T-helper 1 cell treated with Interleukin-12 subunit alpha and Interleukin-12 subunit beta and Interleukin-4 antibody, amounts not matched to agents 30 μg/mL and 1 μg/mL, for 36 hours (primary cell): ENCODE measurements around the gene SH2D4B.
A peak's percentile ranks its signal among the peaks of the same experiment; 100 is the strongest.
"Not testable (repeated sequence)": the region's sequence is repeated elsewhere in the genome, so short reads cannot be mapped to it uniquely, and the experiment has no call there.

Source experiments
- H3K27ac Mint-ChIP-seq: one replicate; pipeline ENCODE4 v1.8.0; 2021; ENCODE audit warnings: mild to moderate bottlenecking, mixed read lengths
- H3K27me3 Mint-ChIP-seq: one replicate; pipeline ENCODE4 v1.8.0; 2021; ENCODE audit warnings: low read depth, mixed read lengths
- H3K36me3 Mint-ChIP-seq: one replicate; pipeline ENCODE4 v1.8.0; 2021; ENCODE audit warnings: low read depth, mixed read lengths
- H3K4me1 Mint-ChIP-seq: one replicate; pipeline ENCODE4 v1.8.0; 2021; ENCODE audit warnings: low read depth, mixed read lengths
- H3K4me3 Mint-ChIP-seq: one replicate; pipeline ENCODE4 v1.8.0; 2021; ENCODE audit warnings: mild to moderate bottlenecking, moderate library complexity, mixed read lengths
- H3K9me3 Mint-ChIP-seq: one replicate; pipeline ENCODE4 v1.8.0; 2021; ENCODE audit warnings: mixed read lengths

SH2D4B gene

GRCh38 chr10:80540981-80541750 is 3.5 kb downstream of the SH2D4B start:
- Mint-ChIP-seq H3K9me3 (no peaks in the 10 kb centered on the region), H3K27me3 (peaks cover 17% of the 10 kb centered on the region), H3K4me3 (peak overlapping the region; percentile 26), H3K4me1 (peaks cover 21% of the 10 kb centered on the region), H3K36me3 (no peaks in the 10 kb centered on the region), H3K27ac (peak overlapping the region; percentile 27)

DNA sequence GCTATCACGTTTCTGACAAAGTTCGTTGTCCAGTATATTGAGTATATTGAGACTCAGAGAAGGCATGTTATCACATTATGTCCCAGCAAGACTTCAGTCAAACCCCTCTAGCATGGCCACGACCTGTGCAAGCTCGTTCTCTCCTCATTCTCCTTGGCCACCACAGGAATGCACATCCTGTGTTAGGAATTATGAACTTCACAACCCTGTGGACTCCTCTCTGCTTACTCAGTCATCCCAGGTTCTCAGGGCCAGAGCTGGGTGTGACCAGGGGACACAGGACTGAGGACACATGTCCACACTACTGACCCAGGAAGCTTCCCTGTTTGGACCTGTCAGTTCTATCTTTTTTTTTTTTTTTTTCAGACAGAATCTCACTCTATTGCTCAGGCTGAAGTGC is 4.4 kb downstream of the SH2D4B start:
- Mint-ChIP-seq H3K4me3 (no peak overlapping the region), H3K4me1 (peaks cover 17% of the 10 kb centered on the region), H3K36me3 (no peaks in the 10 kb centered on the region), H3K27me3 (peaks cover 21% of the 10 kb centered on the region), H3K27ac (no peak overlapping the region), H3K9me3 (no peaks in the 10 kb centered on the region)

GRCh38 chr10:80542652-80543318 is 5.1 kb downstream of the SH2D4B start:
- no peaks in the 10 kb centered on the region for H3K9me3 Mint-ChIP-seq
- H3K4me3 Mint-ChIP-seq: no peak overlapping the region
- H3K27ac Mint-ChIP-seq: no peak overlapping the region
- H3K4me1 Mint-ChIP-seq: peaks cover 17% of the 10 kb centered on the region
- peaks cover 23% of the 10 kb centered on the region for H3K27me3 Mint-ChIP-seq
- H3K36me3 Mint-ChIP-seq: no peaks in the 10 kb centered on the region

DNA sequence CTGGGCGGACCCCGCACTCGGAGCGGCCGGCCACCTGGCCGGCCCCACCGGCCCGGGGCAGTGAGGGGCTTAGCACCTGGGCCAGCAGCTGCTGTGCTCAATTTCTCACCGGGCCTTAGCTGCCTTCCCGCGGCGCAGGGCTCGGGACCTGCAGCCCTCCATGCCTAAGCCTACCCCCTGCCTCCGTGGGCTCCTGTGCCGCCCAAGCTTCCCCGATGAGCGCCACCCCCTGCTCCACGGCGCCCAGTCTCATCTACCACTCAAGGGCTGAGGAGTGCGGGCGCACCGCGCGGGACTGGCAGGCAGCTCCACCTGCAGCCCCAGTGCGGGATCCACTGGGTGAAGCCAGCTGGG is 5.6 kb downstream of the SH2D4B start:
- not testable (repeated sequence) for H3K27ac Mint-ChIP-seq

DNA sequence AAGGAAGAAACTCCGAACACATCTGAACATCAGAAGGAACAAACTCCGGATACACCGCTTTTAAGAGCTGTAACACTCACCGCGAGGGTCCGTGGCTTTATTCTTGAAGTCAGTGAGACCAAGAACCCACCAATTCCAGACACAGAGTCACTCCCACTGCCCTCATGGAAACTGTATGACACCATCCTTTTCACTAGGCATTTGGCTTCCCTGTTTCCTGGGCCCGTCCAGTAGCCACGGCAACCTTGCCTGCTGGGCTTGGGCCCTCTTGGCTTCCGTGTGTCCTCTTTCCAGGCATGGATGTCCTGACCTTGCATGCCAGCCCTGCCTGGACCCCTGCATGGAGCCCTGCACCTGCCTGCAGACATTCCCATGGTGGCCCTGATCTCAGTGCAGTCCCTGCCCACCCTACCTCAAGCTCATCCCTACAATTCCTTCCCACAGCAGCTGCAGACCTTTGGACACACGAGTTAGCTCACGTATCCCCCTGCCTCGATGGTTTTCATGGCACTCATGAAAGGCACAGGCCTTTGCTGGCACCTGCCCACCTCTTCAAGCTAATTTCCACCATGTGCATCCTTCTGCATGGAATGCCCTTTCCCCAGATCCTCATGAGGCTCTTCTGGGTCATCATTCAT is 6.7 kb downstream of the SH2D4B start:
- H3K27me3 Mint-ChIP-seq: peaks cover 29% of the 10 kb centered on the region
- H3K4me3 Mint-ChIP-seq: no peak overlapping the region
- H3K27ac Mint-ChIP-seq: no peak overlapping the region
- no peaks in the 10 kb centered on the region for H3K36me3 Mint-ChIP-seq
- no peaks in the 10 kb centered on the region for H3K9me3 Mint-ChIP-seq
- peaks cover 17% of the 10 kb centered on the region for H3K4me1 Mint-ChIP-seq

More for the DNA sequence above, 5.6 kb downstream of the SH2D4B start:
- Mint-ChIP-seq H3K27me3 (peaks cover 23% of the 10 kb centered on the region), H3K4me1 (peaks cover 17% of the 10 kb centered on the region)
- not testable (repeated sequence) for H3K4me3 Mint-ChIP-seq, H3K9me3 Mint-ChIP-seq, H3K36me3 Mint-ChIP-seq

DNA sequence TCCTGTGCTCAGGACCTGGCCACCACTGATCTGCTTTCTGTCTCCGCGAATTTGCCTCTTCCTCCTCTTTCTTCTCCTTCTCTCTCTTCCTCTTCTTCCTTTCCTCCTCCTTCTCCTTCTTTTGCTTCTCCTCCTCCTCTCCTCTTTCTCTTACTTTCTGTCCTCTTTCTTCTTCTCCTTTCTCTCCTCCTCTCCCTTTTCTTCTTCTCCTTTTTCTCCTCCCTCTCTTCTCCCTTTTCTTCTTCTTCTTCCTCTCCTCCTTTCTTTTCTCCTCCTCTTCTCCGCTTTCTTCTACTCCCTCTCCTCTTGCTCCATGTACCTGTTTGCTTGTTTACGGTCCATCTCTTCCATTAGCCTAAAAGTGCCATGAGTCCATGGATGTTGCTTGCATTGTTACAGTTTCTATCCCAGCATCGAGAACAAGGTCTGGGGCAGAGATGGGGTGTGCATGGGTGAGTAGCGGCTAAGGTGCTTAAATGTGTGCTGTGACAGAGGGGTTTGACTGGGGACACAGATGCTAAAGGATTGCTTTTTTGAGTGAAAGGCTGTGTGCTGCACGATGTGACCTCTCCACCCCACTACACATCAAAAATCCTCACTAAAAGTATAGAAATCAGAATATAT is 7.7 kb downstream of the SH2D4B start:
- H3K27me3 Mint-ChIP-seq: peaks cover 29% of the 10 kb centered on the region
- H3K36me3 Mint-ChIP-seq: no peaks in the 10 kb centered on the region
- H3K4me1 Mint-ChIP-seq: peaks cover 13% of the 10 kb centered on the region
- H3K4me3 Mint-ChIP-seq: no peak overlapping the region
- no peaks in the 10 kb centered on the region for H3K9me3 Mint-ChIP-seq
- H3K27ac Mint-ChIP-seq: no peak overlapping the region

DNA sequence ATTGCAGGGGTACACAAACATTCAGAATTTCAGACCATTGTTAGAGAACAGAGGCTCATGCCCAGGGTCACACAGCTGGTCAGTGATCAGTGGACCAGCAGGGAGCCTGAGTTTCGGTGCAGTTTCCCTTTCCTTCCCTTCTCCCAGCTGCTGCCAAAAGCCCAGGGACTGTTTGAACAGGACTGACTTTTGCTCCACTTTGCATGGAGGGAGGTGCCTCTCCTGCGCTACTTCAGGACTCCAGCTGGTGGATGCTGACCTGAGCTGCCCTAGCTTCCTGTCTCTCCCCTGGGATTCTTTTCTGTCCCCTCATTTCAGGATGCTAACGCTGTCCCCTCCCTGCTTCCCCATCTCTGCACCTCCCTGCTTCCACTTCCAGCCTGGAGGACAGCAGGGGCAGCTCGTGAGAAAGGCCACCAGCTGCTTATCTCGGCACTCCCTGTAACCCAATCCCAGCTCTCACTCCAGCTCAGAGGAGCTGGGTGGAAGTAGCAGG is 14.5 kb downstream of the SH2D4B start:
- Mint-ChIP-seq H3K4me1 (no peaks in the 10 kb centered on the region), H3K36me3 (no peaks in the 10 kb centered on the region), H3K9me3 (no peaks in the 10 kb centered on the region), H3K4me3 (no peak overlapping the region), H3K27ac (no peak overlapping the region), H3K27me3 (peaks cover 29% of the 10 kb centered on the region)

GRCh38 chr10:80553436-80553835 is 15.7 kb downstream of the SH2D4B start:
- H3K27ac Mint-ChIP-seq: no peak overlapping the region
- H3K27me3 Mint-ChIP-seq: peaks cover 39% of the 10 kb centered on the region
- no peak overlapping the region for H3K4me3 Mint-ChIP-seq
- no peaks in the 10 kb centered on the region for H3K36me3 Mint-ChIP-seq
- H3K9me3 Mint-ChIP-seq: no peaks in the 10 kb centered on the region
- no peaks in the 10 kb centered on the region for H3K4me1 Mint-ChIP-seq

GRCh38 chr10:80554050-80554449 is 16.3 kb downstream of the SH2D4B start:
- Mint-ChIP-seq H3K9me3 (no peaks in the 10 kb centered on the region), H3K4me1 (no peaks in the 10 kb centered on the region), H3K27me3 (peaks cover 34% of the 10 kb centered on the region)

GRCh38 chr10:80555415-80555814 is 17.7 kb downstream of the SH2D4B start:
- Mint-ChIP-seq H3K36me3 (no peaks in the 10 kb centered on the region), H3K27me3 (peaks cover 34% of the 10 kb centered on the region), H3K4me1 (no peaks in the 10 kb centered on the region), H3K9me3 (no peaks in the 10 kb centered on the region), H3K4me3 (no peak overlapping the region), H3K27ac (no peak overlapping the region)

More at GRCh38 chr10:80554050-80554449, 16.3 kb downstream of the SH2D4B start:
- no peak overlapping the region for H3K27ac Mint-ChIP-seq
- H3K36me3 Mint-ChIP-seq: no peaks in the 10 kb centered on the region
- H3K4me3 Mint-ChIP-seq: no peak overlapping the region

DNA sequence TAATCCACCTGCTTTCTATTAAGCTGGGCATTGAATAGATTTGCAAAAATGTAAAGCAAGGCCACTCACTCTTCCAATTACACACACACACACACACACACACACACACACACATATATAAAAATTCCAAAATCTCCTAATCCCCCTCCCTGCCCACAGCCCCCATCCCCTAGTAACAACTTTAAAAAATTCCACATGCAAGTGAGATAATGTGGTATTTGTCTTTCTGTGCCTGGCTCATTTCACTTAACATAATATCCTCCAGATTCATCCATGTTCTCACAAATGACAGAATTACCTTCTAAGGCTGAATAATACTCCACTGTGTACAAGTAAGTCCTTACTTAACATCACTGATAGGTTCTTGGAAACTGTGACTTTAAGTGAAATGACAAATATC is 24.2 kb downstream of the SH2D4B start:
- H3K4me1 Mint-ChIP-seq: no peaks in the 10 kb centered on the region
- H3K27me3 Mint-ChIP-seq: peaks cover 37% of the 10 kb centered on the region
- H3K27ac Mint-ChIP-seq: no peak overlapping the region
- H3K9me3 Mint-ChIP-seq: no peaks in the 10 kb centered on the region
- no peaks in the 10 kb centered on the region for H3K36me3 Mint-ChIP-seq
- H3K4me3 Mint-ChIP-seq: no peak overlapping the region

- no peaks in the 10 kb centered on the region for H3K9me3 Mint-ChIP-seq
- no peak overlapping the region for H3K4me3 Mint-ChIP-seq
- H3K4me1 Mint-ChIP-seq: no peaks in the 10 kb centered on the region
- H3K27me3 Mint-ChIP-seq: peaks cover 26% of the 10 kb centered on the region
- no peak overlapping the region for H3K27ac Mint-ChIP-seq
- no peaks in the 10 kb centered on the region for H3K36me3 Mint-ChIP-seq
Measured at GRCh38 chr10:80567292-80567691, 29.6 kb downstream of the SH2D4B start.

- H3K4me3 Mint-ChIP-seq: no peak overlapping the region
- H3K27me3 Mint-ChIP-seq: peaks cover 20% of the 10 kb centered on the region
- H3K36me3 Mint-ChIP-seq: no peaks in the 10 kb centered on the region
- H3K9me3 Mint-ChIP-seq: no peaks in the 10 kb centered on the region
- H3K27ac Mint-ChIP-seq: no peak overlapping the region
- no peaks in the 10 kb centered on the region for H3K4me1 Mint-ChIP-seq
Measured at GRCh38 chr10:80569131-80569895, 31.6 kb downstream of the SH2D4B start.

DNA sequence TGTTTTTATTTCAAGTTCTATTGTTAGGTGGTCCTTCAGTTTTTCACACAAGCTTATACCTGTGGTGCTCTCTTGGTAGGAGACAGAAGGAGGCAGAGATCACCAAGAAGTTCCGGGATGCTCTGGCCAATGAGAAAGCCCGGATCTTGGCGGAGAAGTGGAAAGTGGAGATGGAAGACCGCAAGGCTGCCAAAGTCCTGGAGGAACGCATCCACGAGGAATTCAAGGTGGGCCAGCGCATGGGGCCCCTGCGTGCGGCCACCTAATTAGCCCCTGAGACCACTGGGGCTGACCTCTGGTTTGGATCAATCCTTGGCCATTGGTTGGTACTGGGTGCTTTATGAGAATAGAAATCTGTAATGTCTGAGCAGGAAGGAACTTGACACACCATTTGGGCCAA is 33.6 kb downstream of the SH2D4B start:
- Mint-ChIP-seq H3K9me3 (no peaks in the 10 kb centered on the region), H3K27ac (no peak overlapping the region), H3K27me3 (peaks cover 15% of the 10 kb centered on the region), H3K4me3 (no peak overlapping the region), H3K36me3 (no peaks in the 10 kb centered on the region), H3K4me1 (no peaks in the 10 kb centered on the region)
